GM12801 (cell line): ENCODE measurements around the gene ASZ1.

ENCODE experiments used
- TF ChIP-seq, protein P1 (sequence below): IDR thresholded peaks from one replicate; pipeline ENCODE4 v1.5.1; 2011; ENCODE audit warnings: control low read depth; ENCODE audit not compliant: insufficient read length; ENCODE audit errors: extremely low read depth

The ASZ1 gene

GRCh38 chr7:117350027-117350426 lies 77.3 kb downstream of the ASZ1 start:
- TF ChIP-seq, protein P1, sequence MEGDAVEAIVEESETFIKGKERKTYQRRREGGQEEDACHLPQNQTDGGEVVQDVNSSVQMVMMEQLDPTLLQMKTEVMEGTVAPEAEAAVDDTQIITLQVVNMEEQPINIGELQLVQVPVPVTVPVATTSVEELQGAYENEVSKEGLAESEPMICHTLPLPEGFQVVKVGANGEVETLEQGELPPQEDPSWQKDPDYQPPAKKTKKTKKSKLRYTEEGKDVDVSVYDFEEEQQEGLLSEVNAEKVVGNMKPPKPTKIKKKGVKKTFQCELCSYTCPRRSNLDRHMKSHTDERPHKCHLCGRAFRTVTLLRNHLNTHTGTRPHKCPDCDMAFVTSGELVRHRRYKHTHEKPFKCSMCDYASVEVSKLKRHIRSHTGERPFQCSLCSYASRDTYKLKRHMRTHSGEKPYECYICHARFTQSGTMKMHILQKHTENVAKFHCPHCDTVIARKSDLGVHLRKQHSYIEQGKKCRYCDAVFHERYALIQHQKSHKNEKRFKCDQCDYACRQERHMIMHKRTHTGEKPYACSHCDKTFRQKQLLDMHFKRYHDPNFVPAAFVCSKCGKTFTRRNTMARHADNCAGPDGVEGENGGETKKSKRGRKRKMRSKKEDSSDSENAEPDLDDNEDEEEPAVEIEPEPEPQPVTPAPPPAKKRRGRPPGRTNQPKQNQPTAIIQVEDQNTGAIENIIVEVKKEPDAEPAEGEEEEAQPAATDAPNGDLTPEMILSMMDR, result no peak

GRCh38 chr7:117349570-117349969 lies 77.7 kb downstream of the ASZ1 start:
- TF ChIP-seq, protein P1, result no peak

DNA sequence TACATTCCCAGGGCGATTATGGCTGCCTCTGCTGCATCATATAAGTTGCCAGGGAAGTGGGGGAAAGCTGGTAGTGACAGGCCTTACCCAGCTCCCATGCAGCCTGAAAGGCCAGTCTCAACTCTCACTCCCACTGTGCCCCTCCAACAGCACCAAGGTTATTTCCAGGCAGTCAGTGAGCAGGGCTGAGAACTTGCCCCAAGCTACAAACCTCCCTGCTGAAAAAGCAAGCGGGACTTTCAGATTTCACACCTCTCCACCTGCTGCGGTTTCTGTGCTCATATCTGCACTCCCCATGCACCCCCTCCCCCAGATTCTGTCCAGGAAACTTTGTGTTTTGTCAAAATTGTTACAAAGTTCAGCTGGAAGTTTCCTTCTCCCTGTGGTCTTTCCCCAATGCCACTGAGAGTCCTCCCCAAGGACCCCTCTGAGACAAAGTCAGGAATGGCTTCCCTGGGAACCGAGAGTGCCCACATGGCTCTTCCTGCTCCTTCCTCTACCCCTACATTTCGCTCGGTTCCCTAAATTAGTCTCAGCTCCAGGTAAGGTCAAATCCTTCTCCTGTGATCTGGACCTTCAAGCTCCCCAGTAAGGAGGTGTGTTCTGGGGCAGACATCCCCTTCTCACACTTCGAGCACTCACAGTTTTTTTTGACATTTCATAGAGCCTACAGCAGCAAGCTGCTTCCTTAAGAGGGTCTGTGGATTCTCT lies 79.2 kb downstream of the ASZ1 start:
- TF ChIP-seq, protein P1, result no peak

DNA sequence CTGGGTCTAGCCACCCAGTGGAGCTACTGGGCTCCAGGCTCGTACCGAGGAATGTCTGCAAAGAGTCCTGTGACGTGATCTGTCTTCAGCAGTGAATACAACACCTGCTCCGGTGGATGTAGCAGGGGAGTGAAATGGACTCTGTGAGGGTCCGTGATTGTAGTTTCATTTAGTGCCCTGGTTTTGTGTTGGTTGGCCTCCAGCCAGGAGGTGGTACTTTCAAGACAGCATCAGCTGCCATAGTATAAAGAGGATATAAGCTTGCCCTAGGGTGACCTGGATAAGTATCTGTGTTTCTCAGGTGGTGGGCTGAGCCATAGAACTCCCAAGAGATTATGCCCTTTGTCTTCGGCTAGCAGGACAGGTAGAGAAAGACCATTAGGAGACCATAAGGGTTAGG lies 79.8 kb downstream of the ASZ1 start:
- TF ChIP-seq, protein P1, result no peak

DNA sequence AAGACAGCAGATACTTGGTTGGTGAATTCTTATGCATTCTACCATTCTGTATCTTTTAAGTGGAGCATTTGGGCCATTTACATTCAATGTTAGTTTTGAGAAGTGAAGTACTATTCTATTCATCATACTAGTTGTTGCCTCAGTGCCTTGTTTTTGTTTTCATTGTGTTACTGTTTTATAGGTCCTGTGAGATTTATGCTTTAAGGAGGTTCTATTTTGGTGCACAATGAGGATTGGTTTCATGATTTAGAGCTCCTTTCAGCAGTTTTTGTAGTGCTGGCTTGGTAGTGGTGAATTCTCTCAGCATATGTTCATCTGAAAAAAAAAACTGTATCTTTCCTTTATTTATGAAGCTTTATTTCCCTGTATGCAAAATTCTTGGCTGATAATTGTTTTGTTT lies 81.1 kb downstream of the ASZ1 start:
- TF ChIP-seq, protein P1, result no peak

DNA sequence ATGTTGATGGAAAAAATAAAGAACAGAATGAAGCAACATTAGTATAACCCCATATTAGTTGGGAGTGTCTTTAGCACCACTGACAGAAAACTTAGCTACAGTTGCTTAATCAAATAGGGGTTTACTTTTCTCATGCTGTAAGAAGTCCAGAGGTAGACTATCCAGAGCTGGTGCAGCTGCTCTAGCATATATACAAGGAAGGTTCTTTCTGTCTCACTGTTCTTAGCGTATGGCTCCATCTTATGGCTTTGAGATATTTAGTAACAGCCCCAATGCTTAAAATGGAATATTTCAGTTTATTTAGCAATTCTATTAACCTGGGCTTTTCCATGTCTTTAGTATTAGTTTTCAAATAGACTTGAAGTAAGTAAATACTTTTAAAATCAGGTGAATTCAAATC lies 89.3 kb downstream of the ASZ1 start:
- TF ChIP-seq, protein P1, result no peak

GRCh38 chr7:117333168-117333567 lies 94.1 kb downstream of the ASZ1 start:
- TF ChIP-seq, protein P1, result no peak
